ENCODE results near the gene IL1R1. TPM values are rescaled to one million over a fixed set of nuclear protein-coding genes. Genes with fewer than 3 reads are reported as not detected.

Gene IL1R1
- total RNA-seq, 1 experiment from 2014 or later: 0.39 TPM

DNA sequence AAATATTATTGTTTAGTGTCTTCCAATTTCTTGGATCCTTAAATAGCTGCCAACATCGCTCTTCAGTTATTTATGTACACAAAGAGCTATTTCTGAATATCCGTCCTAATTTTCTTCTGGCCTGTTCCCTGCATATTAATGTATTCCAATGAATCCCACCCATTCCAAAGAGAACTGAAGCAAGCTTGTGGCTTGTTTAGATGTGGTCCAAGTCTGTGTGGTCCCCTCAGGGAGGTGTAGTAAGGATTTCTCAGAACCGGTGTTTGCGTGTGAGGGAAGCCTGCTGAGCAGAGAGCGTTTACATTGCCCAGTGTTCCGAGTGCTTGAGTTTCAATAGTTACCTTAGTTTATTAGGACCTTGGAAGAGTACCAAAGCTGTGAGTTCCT lies 25.1 kb upstream of the IL1R1 start:
- no peaks in the 10 kb centered on the region for H3K36me3 Mint-ChIP-seq (ENCODE audit: insufficient read depth in 1 of 3, low read depth in 3 of 3)
- H3K4me1 Mint-ChIP-seq: no peaks in the 10 kb centered on the region
- DNase-seq: no peak
- H4K20me1 ChIP-seq (ENCODE audit: control insufficient read depth, insufficient read depth, insufficient read length): no peaks in the 10 kb centered on the region
- H3K18ac ChIP-seq (ENCODE audit: insufficient read length, low read depth, low read length): no peak overlapping the region
- H3T11ph ChIP-seq (ENCODE audit: low read length): no peak overlapping the region
- H3K79me2 ChIP-seq (ENCODE audit: insufficient read depth, low read length): no peaks in the 10 kb centered on the region
- H3K56ac ChIP-seq (ENCODE audit: insufficient read length, low read depth, low read length): no peak overlapping the region
- no peaks in the 10 kb centered on the region for H3K79me1 ChIP-seq (ENCODE audit: insufficient read depth, low read depth, low read length, poor library complexity, severe bottlenecking)
- H3K9me3 Mint-ChIP-seq: no peaks in the 10 kb centered on the region
- H3K27me3 ChIP-seq (ENCODE audit: insufficient read depth, low read length): no peaks in the 10 kb centered on the region
- H3K14ac ChIP-seq (ENCODE audit: insufficient read depth, low read length): no peak overlapping the region
- no peak overlapping the region for H2AFZ ChIP-seq (ENCODE audit: low read length)
- H4K5ac ChIP-seq (ENCODE audit: insufficient read length, low read depth, low read length): no peak overlapping the region
- H3K27ac ChIP-seq (ENCODE audit: insufficient read length, low read depth, low read length): no peak overlapping the region
- H2AK5ac ChIP-seq (ENCODE audit: insufficient read length, low read length): no peak overlapping the region
- H2BK20ac ChIP-seq (ENCODE audit: low read depth, low read length, poor library complexity, severe bottlenecking): no peak overlapping the region
- no peak overlapping the region for H3K9ac ChIP-seq (ENCODE audit: extremely low read depth, insufficient read length, low read length)
- no peak overlapping the region for H2BK5ac ChIP-seq (ENCODE audit: insufficient read length, low read length)
- no peaks in the 10 kb centered on the region for H3K9me3 ChIP-seq (ENCODE audit: control insufficient read depth, low read depth, low read length)
- TF ChIP-seq, protein P1, sequence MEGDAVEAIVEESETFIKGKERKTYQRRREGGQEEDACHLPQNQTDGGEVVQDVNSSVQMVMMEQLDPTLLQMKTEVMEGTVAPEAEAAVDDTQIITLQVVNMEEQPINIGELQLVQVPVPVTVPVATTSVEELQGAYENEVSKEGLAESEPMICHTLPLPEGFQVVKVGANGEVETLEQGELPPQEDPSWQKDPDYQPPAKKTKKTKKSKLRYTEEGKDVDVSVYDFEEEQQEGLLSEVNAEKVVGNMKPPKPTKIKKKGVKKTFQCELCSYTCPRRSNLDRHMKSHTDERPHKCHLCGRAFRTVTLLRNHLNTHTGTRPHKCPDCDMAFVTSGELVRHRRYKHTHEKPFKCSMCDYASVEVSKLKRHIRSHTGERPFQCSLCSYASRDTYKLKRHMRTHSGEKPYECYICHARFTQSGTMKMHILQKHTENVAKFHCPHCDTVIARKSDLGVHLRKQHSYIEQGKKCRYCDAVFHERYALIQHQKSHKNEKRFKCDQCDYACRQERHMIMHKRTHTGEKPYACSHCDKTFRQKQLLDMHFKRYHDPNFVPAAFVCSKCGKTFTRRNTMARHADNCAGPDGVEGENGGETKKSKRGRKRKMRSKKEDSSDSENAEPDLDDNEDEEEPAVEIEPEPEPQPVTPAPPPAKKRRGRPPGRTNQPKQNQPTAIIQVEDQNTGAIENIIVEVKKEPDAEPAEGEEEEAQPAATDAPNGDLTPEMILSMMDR (conservative IDR thresholded peaks at IDR 0.05): no peak
- no peak overlapping the region for H2BK120ac ChIP-seq (ENCODE audit: low read depth, low read length, poor library complexity, severe bottlenecking)
- no peak overlapping the region for H3K23ac ChIP-seq (ENCODE audit: insufficient read length, low read depth, low read length)
- H3K4ac ChIP-seq (ENCODE audit: low read depth, low read length): no peak overlapping the region
- no peak overlapping the region for H3K4me3 Mint-ChIP-seq
- no peaks in the 10 kb centered on the region for H3K23me2 ChIP-seq (ENCODE audit: insufficient read length, low read depth, low read length, poor library complexity, severe bottlenecking)
- no peak overlapping the region for H4K8ac ChIP-seq (replicated peaks; ENCODE audit: insufficient read length, low read depth, low read length)
- H3K27me3 Mint-ChIP-seq (ENCODE audit: low read depth): no peaks in the 10 kb centered on the region
- H4K91ac ChIP-seq (ENCODE audit: insufficient read length, low read depth, low read length): no peak overlapping the region
- no peaks in the 10 kb centered on the region for H3K4me1 ChIP-seq (ENCODE audit: insufficient read depth, low read length)
- no peak overlapping the region for H2BK15ac ChIP-seq (ENCODE audit: low read depth, low read length)
- H3K4me2 ChIP-seq (ENCODE audit: insufficient read depth, insufficient read length, low read length): no peak overlapping the region
- H3K27ac Mint-ChIP-seq: peak overlapping the region in 1 of 3 experiments; percentile 62; a peak in 1 of 7 replicates
- no CpG with 5 or more reads among the region's 6 CpGs for WGBS (ENCODE audit: extremely low coverage, insufficient read length, low lambda C conversion rate)
- no peak overlapping the region for H2BK12ac ChIP-seq (ENCODE audit: insufficient read length, low read depth, low read length)
